Right lobe of liver (tissue), 6 donors: Measurements from ENCODE around the gene MINK1. TPM values are rescaled to one million over a fixed set of nuclear protein-coding genes. Genes with fewer than 3 reads are reported as not detected.
A peak's percentile ranks its signal among the peaks of the same experiment; 100 is the strongest.

ENCODE experiments used
- ATAC-seq, 4 donors: fragments of 200-7000 bp; cut with Tn5 transposase; one replicate each; pipeline ENCODE4 v1.9.1; 2020; ENCODE audit warnings: mild to moderate bottlenecking in 4 of 4, moderate library complexity in 4 of 4
- DNase-seq, 3 donors: peaks; one replicate each; pipeline ENCODE4 v3.0.0-alpha.2; 2020
- H3K27ac ChIP-seq, 3 donors: fragments of 200-600 bp; one replicate each; pipeline ENCODE4 v1.8.0; 2022
- H3K27me3 ChIP-seq, 2 donors: fragments of 200-600 bp; one replicate each; pipeline ENCODE4 v1.8.0; 2022
- H3K36me3 ChIP-seq, 4 donors: fragments of 200-600 bp; sonication (generic) in 1 of 4; one replicate each; pipeline versions ENCODE4 v1.5.1 to v1.8.0; 2017 to 2022; ENCODE audit warnings: control low read depth in 1 of 4
- H3K4me1 ChIP-seq, 4 donors: fragments of 200-600 bp; sonication (generic) in 1 of 4; one replicate each; pipeline versions ENCODE4 v1.5.1 to v1.8.0; 2017 to 2022; ENCODE audit warnings: control low read depth in 1 of 4
- H3K4me3 ChIP-seq, 3 donors: fragments of 200-600 bp; one replicate each; pipeline ENCODE4 v1.8.0; 2022
- H3K9me3 ChIP-seq, 4 donors: fragments of 200-600 bp; sonication (generic) in 1 of 4; one replicate each; pipeline versions ENCODE4 v1.5.1 to v1.8.0; 2017 to 2022; ENCODE audit warnings: control low read depth in 1 of 4
- POLR2A ChIP-seq: fragments of 450-650 bp; IDR thresholded peaks from one replicate; pipeline ENCODE4 v1.6.1; 2017; ENCODE audit warnings: antibody characterized with exemption, mild to moderate bottlenecking
- WGBS: methylation state at CpG from one replicate; pipeline ENCODE4 v1.1.6; 2018; ENCODE audit warnings: low coverage, low lambda C conversion rate; ENCODE audit not compliant: insufficient coverage; ENCODE audit errors: missing lambda C conversion rate; 5-methylcytosine and 5-hydroxymethylcytosine counted together
- intact Hi-C, 2 donors: fragments of 100-400 bp; cut with DNase I; formaldehyde crosslinking; loops; one replicate each; pipeline versions ENCODE4 v1.11.2 to v1.14.1; 2022
- total RNA-seq, 6 experiments: library from RNA; depleted of rRNA in 2 of 6; stranded (reverse); fragments of >200 nt in 2 of 6; fragmentation: NEBNext Ultra II Directional in 3 of 6; extraction: Animal tissue kit (Norgen Biotek cat#: 25700) in 3 of 6; gene quantifications; one replicate each; pipeline versions ENCODE4 v1.1.0 to v1.2.4, GENCODE V29; 2016 to 2023
- TF ChIP-seq, protein P1 (sequence below), 4 donors: fragments of 200-600 bp in 3 of 4; fragments of 450-650 bp in 1 of 4; IDR thresholded peaks; one replicate each; pipeline versions ENCODE4 v1.5.1 to v1.8.0; 2016 to 2022; ENCODE audit warnings: antibody characterized with exemption in 4 of 4, mild to moderate bottlenecking in 2 of 4
- donor health status: DM: no; HTN: yes; CAD: no.
- donor health status: DM: no; HTN: no; CAD: no.
- donor health status: DM: no; HTN: no; CAD: no.
- donor health status: DM: no; HTN: yes; CAD: no.
- donor health status: DM: no; HTN: yes; CAD: no.

MINK1 gene
- total RNA-seq, 6 experiments from 2014 or later, result 20.3 to 42.5 (median 28.0) TPM

DNA sequence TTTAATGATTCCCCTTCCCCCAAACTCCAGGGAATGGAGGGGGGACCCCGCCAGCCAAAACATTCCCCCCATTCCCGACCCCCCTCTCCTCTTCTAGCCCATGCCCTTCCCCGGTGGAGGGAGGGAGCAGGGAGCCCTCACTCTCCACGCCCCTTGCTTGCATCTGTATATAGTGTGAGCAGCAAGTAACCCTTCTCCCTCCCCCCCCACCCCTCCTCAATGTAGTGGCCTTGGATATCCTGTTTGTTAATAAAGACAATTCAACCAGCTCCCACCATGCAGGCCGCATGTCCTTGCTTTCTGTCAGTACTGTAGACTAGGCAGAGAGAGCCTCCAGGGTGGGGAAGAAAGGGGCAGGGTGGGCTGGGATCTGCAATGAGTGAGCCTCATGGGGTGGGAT lies 64.6 kb downstream of the MINK1 start:
- TF ChIP-seq, protein P1, sequence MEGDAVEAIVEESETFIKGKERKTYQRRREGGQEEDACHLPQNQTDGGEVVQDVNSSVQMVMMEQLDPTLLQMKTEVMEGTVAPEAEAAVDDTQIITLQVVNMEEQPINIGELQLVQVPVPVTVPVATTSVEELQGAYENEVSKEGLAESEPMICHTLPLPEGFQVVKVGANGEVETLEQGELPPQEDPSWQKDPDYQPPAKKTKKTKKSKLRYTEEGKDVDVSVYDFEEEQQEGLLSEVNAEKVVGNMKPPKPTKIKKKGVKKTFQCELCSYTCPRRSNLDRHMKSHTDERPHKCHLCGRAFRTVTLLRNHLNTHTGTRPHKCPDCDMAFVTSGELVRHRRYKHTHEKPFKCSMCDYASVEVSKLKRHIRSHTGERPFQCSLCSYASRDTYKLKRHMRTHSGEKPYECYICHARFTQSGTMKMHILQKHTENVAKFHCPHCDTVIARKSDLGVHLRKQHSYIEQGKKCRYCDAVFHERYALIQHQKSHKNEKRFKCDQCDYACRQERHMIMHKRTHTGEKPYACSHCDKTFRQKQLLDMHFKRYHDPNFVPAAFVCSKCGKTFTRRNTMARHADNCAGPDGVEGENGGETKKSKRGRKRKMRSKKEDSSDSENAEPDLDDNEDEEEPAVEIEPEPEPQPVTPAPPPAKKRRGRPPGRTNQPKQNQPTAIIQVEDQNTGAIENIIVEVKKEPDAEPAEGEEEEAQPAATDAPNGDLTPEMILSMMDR (IDR thresholded peaks at IDR 0.05), result no peak
- H3K9me3 ChIP-seq, result no peaks in the 10 kb centered on the region
- intact Hi-C loops, result no loop called here
- DNase-seq, result peak in 1 of 3 donors; percentile 39
- ATAC-seq, result no peak
- no peaks in the 10 kb centered on the region for H3K27me3 ChIP-seq
- no peak overlapping the region for H3K27ac ChIP-seq
- peaks cover 0 to 27% (median 12%) of the 10 kb centered on the region in 4 donors for H3K4me1 ChIP-seq
- 71% methylated on average over 2 of the region's 5 CpGs for WGBS
- no peak overlapping the region for H3K4me3 ChIP-seq
- peaks cover 0 to 30% (median 6%) of the 10 kb centered on the region in 4 donors for H3K36me3 ChIP-seq

DNA sequence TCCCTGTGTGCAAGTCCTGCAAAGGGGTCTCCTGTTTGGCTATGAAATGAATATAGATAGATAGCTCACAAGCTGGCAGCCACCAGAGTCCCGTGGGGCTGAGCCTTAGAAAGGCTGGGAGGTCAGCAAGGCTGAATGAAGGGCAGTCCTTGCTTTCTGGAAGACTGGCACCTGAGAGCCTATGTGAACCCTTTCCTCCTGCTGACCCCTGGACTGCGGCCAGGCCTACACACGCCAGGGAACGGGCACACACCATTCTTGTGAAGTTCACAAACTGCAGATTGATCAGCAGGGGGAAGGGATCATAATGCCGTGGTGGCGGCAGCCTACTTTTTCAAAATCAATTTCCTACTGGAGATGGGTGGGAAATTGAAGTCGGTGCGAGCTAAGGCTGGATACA lies 65.2 kb downstream of the MINK1 start:
- ATAC-seq, result peak; percentile 35 to 55 (median 54)
- Histone ChIP-seq H3K9me3 (no peaks in the 10 kb centered on the region), H3K4me3 (peak overlapping the region; percentile 52 to 62 (median 60)), H3K4me1 (peaks cover 0 to 29% (median 13%) of the 10 kb centered on the region in 4 donors), H3K27me3 (no peaks in the 10 kb centered on the region), H3K27ac (peak overlapping the region in 2 of 3 donors; percentile 12 to 34), H3K36me3 (peaks cover 0 to 29% (median 3%) of the 10 kb centered on the region in 4 donors)
- WGBS, result 26% methylated on average over 4 of the region's 8 CpGs
- intact Hi-C loops, result no loop called here
- peak; percentile 78 to 92 (median 90) for DNase-seq
- TF ChIP-seq, protein P1 (IDR thresholded peaks at IDR 0.05), result no peak
- TF ChIP-seq POLR2A, result no peak

DNA sequence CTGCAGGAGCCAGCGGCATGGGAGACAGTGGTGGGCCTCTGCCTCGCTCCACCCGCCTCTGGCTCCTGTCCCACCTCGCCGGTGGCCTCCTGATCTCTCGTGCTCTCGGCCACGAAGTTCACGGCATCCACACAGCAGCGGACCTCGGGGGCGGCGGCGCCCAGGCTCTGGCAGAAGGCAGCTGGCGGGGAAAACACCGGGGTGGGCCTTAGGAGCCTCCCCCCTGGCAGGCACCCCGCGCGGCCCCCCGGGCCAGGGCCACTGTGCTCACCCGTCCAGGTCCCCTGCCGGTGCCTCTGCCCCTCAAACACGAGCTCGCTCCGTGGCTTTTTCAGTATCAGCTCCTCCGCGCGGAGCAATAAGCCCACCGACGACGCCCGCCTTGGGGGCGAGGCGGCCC lies 65.8 kb downstream of the MINK1 start:
- Histone ChIP-seq H3K9me3 (no peaks in the 10 kb centered on the region), H3K27ac (peak overlapping the region; percentile 6 to 34 (median 12)), H3K27me3 (no peaks in the 10 kb centered on the region), H3K4me3 (peak overlapping the region; percentile 52 to 62 (median 60)), H3K36me3 (peaks cover 0 to 23% (median 3%) of the 10 kb centered on the region in 4 donors), H3K4me1 (peaks cover 0 to 32% (median 13%) of the 10 kb centered on the region in 4 donors)
- DNase-seq (peak in 2 of 3 donors; percentile 44 to 68), ATAC-seq (peak in 3 of 4 donors; percentile 1 to 3 (median 1))
- intact Hi-C loops, result no loop called here
- no peak for TF ChIP-seq POLR2A
- TF ChIP-seq, protein P1 (IDR thresholded peaks at IDR 0.05), result no peak
- no CpG with 5 or more reads among the region's 34 CpGs for WGBS

DNA sequence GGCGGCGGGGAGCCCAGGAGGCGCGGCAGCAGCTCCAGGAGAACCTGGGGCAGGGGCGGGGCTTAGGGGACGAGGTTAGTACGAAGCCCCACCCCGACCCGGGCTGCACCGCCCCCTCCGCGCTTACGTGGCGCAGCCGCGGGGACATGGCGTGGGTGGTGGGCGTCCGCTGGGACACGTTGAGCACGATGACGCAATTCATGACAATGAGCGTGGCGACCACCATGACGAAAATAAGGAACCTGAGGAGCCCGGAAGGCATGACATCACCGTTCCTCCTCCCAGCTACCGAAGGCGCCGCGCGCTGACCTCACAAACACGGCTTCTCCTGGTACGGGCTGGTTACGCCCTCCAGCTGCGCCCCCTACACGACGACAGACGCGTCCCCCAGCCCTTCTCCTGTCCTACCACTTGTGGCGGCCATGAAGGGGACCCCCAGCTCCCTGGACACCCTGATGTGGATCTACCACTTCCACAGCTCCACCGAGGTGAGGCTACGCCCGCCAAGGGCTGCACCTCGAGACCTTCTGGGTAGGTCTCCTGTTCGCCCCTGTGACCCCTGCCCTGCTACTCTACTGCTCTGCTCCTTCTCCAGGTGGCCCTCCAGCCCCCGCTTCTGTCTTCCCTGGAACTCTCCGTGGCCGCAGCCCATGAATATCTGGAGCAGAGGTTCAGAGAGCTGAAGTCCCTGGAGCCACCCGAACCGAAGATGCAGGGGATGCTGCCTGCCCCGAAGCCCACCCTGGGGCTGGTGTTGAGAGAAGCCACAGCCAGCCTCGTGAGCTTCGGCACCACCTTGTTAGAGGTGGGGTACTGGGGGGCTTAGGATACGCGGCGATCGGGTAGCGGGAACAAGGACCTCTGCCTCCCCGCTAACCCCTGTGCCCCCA lies 66.4 kb downstream of the MINK1 start, which contains the start of gene C17orf107:
C17orf107 (plus strand) TSS at position 196 of the 890 bp plus-strand sequence; CDS start at position 423, 227 bp downstream.
- Histone ChIP-seq H3K27ac (peak within 1 kb of the TSS; percentile 6 to 62 (median 12)), H3K4me3 (peak within 1 kb of the TSS; percentile 52 to 62 (median 60)), H3K9me3 (no peaks in the 10 kb centered on the region), H3K36me3 (peaks cover 0 to 17% (median 2%) of the 10 kb centered on the region in 4 donors), H3K4me1 (peaks cover 0 to 32% (median 13%) of the 10 kb centered on the region in 4 donors), H3K27me3 (no peaks in the 10 kb centered on the region)
- 2% methylated on average over 7 of the region's 60 CpGs for WGBS
- peak; percentile 28 for TF ChIP-seq POLR2A
- TF ChIP-seq, protein P1 (IDR thresholded peaks at IDR 0.05), result no peak
- DNase-seq, result peak; percentile 90 to 93 (median 90)
- intact Hi-C loops, result loop anchor here in 1 of 2 donors (5.0 kb wide), 1 partner anchor 163 kb away; no protein-coding TSS in a partner anchor
- ATAC-seq, result peak; percentile 66 to 76 (median 70)
